ENCODE data around the gene HS6ST2. TPM values are rescaled to one million over a fixed set of nuclear protein-coding genes. Genes with fewer than 3 reads are reported as not detected.

HS6ST2 gene
- total RNA-seq, 1 experiment from 2014 or later, result 24.6 TPM

- Histone ChIP-seq H3K9me3 (ENCODE audit: control insufficient read depth in 1 of 2, insufficient read depth in 1 of 2, low read depth in 1 of 2, low read length in 2 of 2) (no peaks in the 10 kb centered on the region), H3K4me2 (ENCODE audit: low read length) (no peak overlapping the region), H3K79me2 (ENCODE audit: insufficient read depth, low read length) (no peaks in the 10 kb centered on the region), H3K27ac (ENCODE audit: low read depth, low read length) (no peak overlapping the region), H2AFZ (ENCODE audit: low read depth, low read length, poor library complexity, severe bottlenecking) (no peak overlapping the region), H3K4me1 (ENCODE audit: control insufficient read depth in 1 of 2, insufficient read depth in 2 of 2, low read length in 2 of 2) (peaks cover 0 to 14% of the 10 kb centered on the region in 2 experiments; a peak in 1 of 4 replicates), H3K9me2 (ENCODE audit: insufficient read depth) (no peaks in the 10 kb centered on the region), H3K27me3 (ENCODE audit: insufficient read depth, low read length) (no peaks in the 10 kb centered on the region), H3K9ac (ENCODE audit: low read length) (no peak overlapping the region), H4K20me1 (ENCODE audit: insufficient read depth) (no peaks in the 10 kb centered on the region), H3K4me3 (replicated peaks in 1 of 2; ENCODE audit: low read depth in 1 of 2, low read length in 2 of 2) (no peak overlapping the region), H3K36me3 (ENCODE audit: control insufficient read depth in 1 of 2, insufficient read depth in 2 of 2, low read length in 2 of 2) (no peaks in the 10 kb centered on the region)
- TF ChIP-seq EZH2phosphoT487 (IDR thresholded peaks at IDR 0.05; ENCODE audit: borderline replicate concordance) (no peak), FOSL1 (IDR thresholded peaks at IDR 0.05; ENCODE audit: low read depth) (no peak), SRF (IDR thresholded peaks at IDR 0.05; ENCODE audit: low read depth) (no peak), EGR1 (IDR thresholded peaks at IDR 0.05; ENCODE audit: low read depth) (no peak), ZNF274 (IDR thresholded peaks at IDR 0.05; ENCODE audit: low read depth, low read length) (no peak), YY1 (IDR thresholded peaks at IDR 0.05; ENCODE audit: extremely low read depth, insufficient replicate concordance, low read depth, low read length) (no peak), SIN3A (IDR thresholded peaks at IDR 0.05; ENCODE audit: low read depth) (no peak), RAD21 (IDR thresholded peaks at IDR 0.05; ENCODE audit: low read depth) (no peak), CTCF (IDR thresholded peaks at IDR 0.05 in 2 of 3, conservative IDR thresholded peaks at IDR 0.05 in 1 of 3; ENCODE audit: borderline replicate concordance in 1 of 3, insufficient read depth in 1 of 3, low read depth in 2 of 3, low read length in 2 of 3) (no peak)
- TF ChIP-seq, protein P1, sequence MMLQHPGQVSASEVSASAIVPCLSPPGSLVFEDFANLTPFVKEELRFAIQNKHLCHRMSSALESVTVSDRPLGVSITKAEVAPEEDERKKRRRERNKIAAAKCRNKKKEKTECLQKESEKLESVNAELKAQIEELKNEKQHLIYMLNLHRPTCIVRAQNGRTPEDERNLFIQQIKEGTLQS (IDR thresholded peaks at IDR 0.05), result no peak
- TF ChIP-seq, protein P2, sequence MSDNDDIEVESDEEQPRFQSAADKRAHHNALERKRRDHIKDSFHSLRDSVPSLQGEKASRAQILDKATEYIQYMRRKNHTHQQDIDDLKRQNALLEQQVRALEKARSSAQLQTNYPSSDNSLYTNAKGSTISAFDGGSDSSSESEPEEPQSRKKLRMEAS (IDR thresholded peaks at IDR 0.05), result no peak
- RAD21 ChIA-PET (ENCODE audit: low non-redundant PET in 1 of 2, low total read pairs in 2 of 2, uncharacterized antibody in 2 of 2, unreplicated experiment in 2 of 2), result no interaction called here
- no TSS peak for BruUV-seq (replicated peaks)
- intact Hi-C loops (cut with micrococcal nuclease), result no loop called here
- DNase-seq (ENCODE audit: low read depth, low spot score), result no peak
- no peak for ATAC-seq
- CTCF ChIA-PET, result no interaction called here
- POLR2A ChIA-PET, result no interaction called here
Observed at GRCh38 chrX:132744470-132744869, 214.0 kb downstream of the HS6ST2 start.

Measured in HCT116 (cell line).